B cell (primary cell): Measurements from ENCODE around the gene ZFYVE27. TPM values are rescaled to one million over a fixed set of nuclear protein-coding genes. Genes with fewer than 3 reads are reported as not detected.

Experiments
- ATAC-seq: fragments of 200-7000 bp; cut with Tn5 transposase; one replicate; pipeline ENCODE4 v1.10.0; 2021; ENCODE audit warnings: low read depth, mild to moderate bottlenecking, moderate number of reproducible peaks, moderate library complexity
- CTCF ChIA-PET: fragments of 350-600 bp; sonication (Branson Sonifier 250); formaldehyde crosslinking; loops from one replicate; lab custom pipeline; 2021; ENCODE audit warnings: antibody characterized with exemption, inconsistent platforms; lab: Charles Lee
- POLR2A ChIA-PET: fragments of 350-600 bp; sonication (Branson Sonifier 250); formaldehyde crosslinking; loops from one replicate; lab custom pipeline; 2021; ENCODE audit warnings: antibody characterized with exemption; lab: Charles Lee
- DNase-seq: peaks from one replicate; pipeline ENCODE4 v3.0.0; 2013
- H2AFZ ChIP-seq: 2 replicates; pipeline ENCODE4 v1.6.1; 2012; ENCODE audit warnings: mild to moderate bottlenecking, low read depth, low read length; ENCODE audit not compliant: insufficient read depth, poor library complexity, severe bottlenecking
- H3K27ac ChIP-seq, 2 donors: 1 replicate in 1 of 2; 2 replicates in 1 of 2; pipeline ENCODE4 v1.5.1; 2012 to 2013; ENCODE audit warnings: low read length in 2 of 2, mild to moderate bottlenecking in 2 of 2, moderate library complexity in 1 of 2
- H3K27me3 ChIP-seq, 4 experiments: fragments of 200-600 bp in 1 of 4; sonication (generic) in 1 of 4; replicated peaks in 1 of 4; 1 replicate in 2 of 4; 2 replicates in 2 of 4; pipeline versions ENCODE4 v1.6.1 to v1.7.0; 2013 to 2016; ENCODE audit warnings: low read length in 3 of 4, mild to moderate bottlenecking in 2 of 4, mixed read lengths in 1 of 4, moderate library complexity in 1 of 4; ENCODE audit not compliant: insufficient read depth in 4 of 4, control insufficient read depth in 3 of 4; ENCODE audit errors: control extremely low read depth in 1 of 4
- H3K36me3 ChIP-seq, 2 experiments: replicated peaks in 1 of 2; 1 replicate in 1 of 2; 2 replicates in 1 of 2; pipeline versions ENCODE4 v1.6.1 to v1.7.1; 2013; ENCODE audit warnings: low read length in 1 of 2; ENCODE audit not compliant: insufficient read depth in 2 of 2, control insufficient read depth in 1 of 2; ENCODE audit errors: control extremely low read depth in 1 of 2, extremely low read depth in 1 of 2
- H3K4me1 ChIP-seq, 2 donors: fragments of 200-600 bp in 1 of 2; sonication (generic) in 1 of 2; 1 replicate in 1 of 2; 2 replicates in 1 of 2; pipeline versions ENCODE4 v1.5.1 to v1.6.1; 2013 to 2017; ENCODE audit warnings: low read length in 2 of 2; ENCODE audit not compliant: control insufficient read depth in 2 of 2, insufficient read depth in 2 of 2
- H3K4me2 ChIP-seq: replicated peaks from 2 replicates; pipeline ENCODE3; 2012; ENCODE audit warnings: mild to moderate bottlenecking, low read depth, low read length; ENCODE audit not compliant: poor library complexity, severe bottlenecking
- H3K4me3 ChIP-seq, 5 experiments: fragments of 200-600 bp in 1 of 5; sonication (generic) in 1 of 5; 1 replicate in 3 of 5; 2 replicates in 2 of 5; pipeline versions ENCODE4 v1.5.1 to v1.7.0; 2011 to 2016; ENCODE audit warnings: low read length in 4 of 5, mild to moderate bottlenecking in 4 of 5, low read depth in 2 of 5, control low read depth in 1 of 5, moderate library complexity in 1 of 5; ENCODE audit not compliant: insufficient read depth in 1 of 5; ENCODE audit errors: control extremely low read depth in 1 of 5, extremely low read depth in 1 of 5
- H3K79me2 ChIP-seq: fragments of 200-600 bp; sonication (generic); one replicate; pipeline ENCODE4 v1.6.0; 2016; ENCODE audit warnings: low read length; ENCODE audit not compliant: control insufficient read depth, insufficient read depth
- H3K9ac ChIP-seq: fragments of 200-600 bp; sonication (generic); 2 replicates; pipeline ENCODE4 v1.6.1; 2017; ENCODE audit warnings: mild to moderate bottlenecking, low read length, moderate library complexity
- H3K9me3 ChIP-seq, 3 donors: one replicate each; pipeline versions ENCODE4 v1.6.1 to v1.7.1; 2013; ENCODE audit warnings: low read length in 2 of 3; ENCODE audit not compliant: control insufficient read depth in 2 of 3, insufficient read depth in 1 of 3; ENCODE audit errors: control extremely low read depth in 1 of 3
- H4K20me1 ChIP-seq: 2 replicates; pipeline ENCODE4 v1.6.0; 2012; ENCODE audit warnings: mild to moderate bottlenecking, low read length; ENCODE audit not compliant: insufficient read depth, control insufficient read depth, poor library complexity, severe bottlenecking
- H3K27ac Mint-ChIP-seq: one replicate; pipeline ENCODE4 v1.8.0; 2021; ENCODE audit warnings: mixed read lengths
- H3K27me3 Mint-ChIP-seq: one replicate; pipeline ENCODE4 v1.8.0; 2021; ENCODE audit warnings: mixed read lengths
- H3K4me1 Mint-ChIP-seq: one replicate; pipeline ENCODE4 v1.8.0; 2021; ENCODE audit warnings: mixed read lengths
- H3K4me3 Mint-ChIP-seq: one replicate; pipeline ENCODE4 v1.8.0; 2021; ENCODE audit warnings: mixed read lengths
- H3K9me3 Mint-ChIP-seq: one replicate; pipeline ENCODE4 v1.8.0; 2022; ENCODE audit warnings: mixed read lengths; ENCODE audit not compliant: insufficient read depth
- CTCF ChIP-seq: fragments of 200-600 bp; IDR thresholded peaks from one replicate; pipeline ENCODE4 v1.8.0; 2022; ENCODE audit warnings: antibody characterized with exemption, mild to moderate bottlenecking
- EZH2 ChIP-seq: IDR thresholded peaks from 2 replicates; pipeline ENCODE4 v1.6.1; 2012; ENCODE audit warnings: borderline replicate concordance, low read depth, mild to moderate bottlenecking, moderate library complexity, low read length; ENCODE audit not compliant: insufficient read depth, poor library complexity, severe bottlenecking
- WGBS: methylation state at CpG from one replicate; pipeline ENCODE4 v1.1.5; 2013; ENCODE audit warnings: missing lambda C conversion rate; ENCODE audit not compliant: insufficient coverage; 5-methylcytosine and 5-hydroxymethylcytosine counted together
- intact Hi-C: fragments of 100-400 bp; cut with micrococcal nuclease; formaldehyde crosslinking; loops from one replicate; pipeline ENCODE4 v1.10.0; 2022
- polyA plus RNA-seq: library from polyadenylated mRNA; depleted of rRNA; stranded (reverse); fragments of >200 nt; gene quantifications from 2 replicates; pipeline ENCODE4 v1.2.3, GENCODE V29; 2012
- total RNA-seq, 2 donors: library from RNA; stranded (reverse); fragments of 120-200 nt in 1 of 2; gene quantifications; 1 replicate in 1 of 2; 2 replicates in 1 of 2; pipeline versions ENCODE4 v1.2.3 to v1.2.4, GENCODE V29; 2013 to 2022

The ZFYVE27 gene
- total and polyA plus RNA-seq, 2 donors (not counting 1 experiment from before 2014, with no cell fraction given), result 50.4 to 79.7 TPM

DNA sequence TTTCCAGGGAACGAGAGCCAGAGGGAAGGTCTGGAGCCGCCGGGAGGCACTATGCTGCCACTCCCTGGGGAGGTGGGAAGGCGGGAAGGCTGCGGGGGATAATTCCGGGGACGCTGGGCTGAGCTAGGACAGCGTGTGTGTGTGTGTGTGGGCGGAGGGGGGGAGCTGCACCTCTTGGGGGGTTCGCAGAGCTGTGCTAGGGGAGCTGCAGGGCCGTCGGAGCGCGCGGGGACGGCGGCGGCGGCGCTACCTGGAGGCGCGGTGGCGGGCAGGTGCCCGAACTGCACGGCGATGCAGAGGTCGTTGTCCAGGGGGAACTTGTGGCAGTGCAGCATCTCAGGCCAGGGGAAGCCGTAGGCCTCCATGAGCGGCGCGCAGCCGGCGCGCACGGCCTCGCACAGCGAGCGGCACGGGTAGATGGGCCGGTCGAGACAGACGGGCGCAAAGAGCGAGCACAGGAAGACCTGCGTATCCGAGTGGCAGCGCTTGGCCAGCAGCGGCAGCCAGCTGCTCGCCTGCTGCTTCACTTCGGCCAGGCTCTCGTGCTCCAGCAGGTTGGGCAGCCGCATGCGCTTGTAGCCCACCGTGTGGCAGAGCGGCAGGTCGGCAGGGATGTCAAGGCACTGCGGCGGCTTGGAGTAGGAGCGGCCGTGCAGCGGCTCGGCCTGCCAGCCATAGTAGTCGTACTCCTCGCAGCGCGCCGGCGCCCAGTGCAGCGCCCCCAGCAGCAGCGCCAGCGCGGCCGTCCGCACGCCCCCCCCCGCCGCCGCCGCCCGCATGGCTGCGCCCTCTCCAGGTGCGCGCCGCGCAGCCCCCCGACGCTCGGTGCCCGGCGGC is 34.3 kb downstream of the ZFYVE27 start:
- ATAC-seq, result no peak
- TF ChIP-seq CTCF, result no peak
- no peak for TF ChIP-seq EZH2

More for the DNA sequence above, 34.3 kb downstream of the ZFYVE27 start:
- no peaks in the 10 kb centered on the region for H3K9me3 Mint-ChIP-seq
- Histone ChIP-seq H3K9ac (no peak overlapping the region), H3K4me3 (no peak overlapping the region), H2AFZ (no peak overlapping the region), H3K4me1 (peaks cover 4 to 7% of the 10 kb centered on the region in 2 donors), H3K36me3 (no peaks in the 10 kb centered on the region), H3K4me2 (peak overlapping the region; percentile 19), H3K27ac (no peak overlapping the region), H3K27me3 (peaks cover 0 to 31% (median 12%) of the 10 kb centered on the region in 4 experiments), H3K9me3 (peaks cover 0 to 2% (median 0%) of the 10 kb centered on the region in 3 donors), H3K79me2 (no peaks in the 10 kb centered on the region), H4K20me1 (no peaks in the 10 kb centered on the region)
- POLR2A ChIA-PET, result no interaction called here
- DNase-seq, result no peak
- no peak overlapping the region for H3K4me3 Mint-ChIP-seq
- no peak overlapping the region for H3K27ac Mint-ChIP-seq
- 3% methylated on average over 90 of the region's 90 CpGs for WGBS
- peaks cover 42% of the 10 kb centered on the region for H3K27me3 Mint-ChIP-seq
- intact Hi-C loops, result no loop called here
- CTCF ChIA-PET, result no interaction called here
- H3K4me1 Mint-ChIP-seq, result peaks cover 14% of the 10 kb centered on the region
